Loucy (cell line): ENCODE measurements around the gene MCM3AP.

Source experiments
- H2AFZ ChIP-seq: fragments of 200-600 bp; sonication (generic); 2 replicates; pipeline ENCODE4 v1.6.0; 2016; ENCODE audit warnings: antibody characterized with exemption, mild to moderate bottlenecking, low read length, moderate library complexity
- H3F3A ChIP-seq: fragments of 200-600 bp; 2 replicates; pipeline ENCODE4 v1.6.0; 2016; ENCODE audit warnings: antibody characterized with exemption, low read depth, mild to moderate bottlenecking
- H3K27me3 ChIP-seq: fragments of 200-600 bp; sonication (generic); 2 replicates; pipeline ENCODE4 v1.6.1; 2014; ENCODE audit warnings: low read length, mild to moderate bottlenecking; ENCODE audit not compliant: insufficient read depth, poor library complexity, severe bottlenecking
- H3K36me3 ChIP-seq: fragments of 200-600 bp; sonication (generic); 2 replicates; pipeline ENCODE4 v1.6.1; 2016; ENCODE audit warnings: low read length; ENCODE audit not compliant: insufficient read depth
- H3K4me1 ChIP-seq: fragments of 200-600 bp; sonication (generic); 2 replicates; pipeline ENCODE4 v1.5.1; 2014; ENCODE audit warnings: low read length, mild to moderate bottlenecking; ENCODE audit not compliant: insufficient read depth, poor library complexity, severe bottlenecking
- H3K4me2 ChIP-seq: fragments of 200-600 bp; sonication (generic); 2 replicates; pipeline ENCODE4 v1.6.0; 2014; ENCODE audit warnings: antibody characterized with exemption, low read length, low read depth, mild to moderate bottlenecking; ENCODE audit not compliant: poor library complexity, severe bottlenecking
- H3K4me3 ChIP-seq: fragments of 200-600 bp; sonication (generic); 2 replicates; pipeline ENCODE4 v1.5.1; 2014; ENCODE audit warnings: low read length, mild to moderate bottlenecking, mixed read lengths; ENCODE audit not compliant: poor library complexity, severe bottlenecking
- H3K79me2 ChIP-seq: fragments of 200-600 bp; sonication (generic); 2 replicates; pipeline ENCODE4 v1.6.1; 2014; ENCODE audit warnings: low read length; ENCODE audit not compliant: insufficient read depth
- H3K9ac ChIP-seq: fragments of 200-600 bp; sonication (generic); 2 replicates; pipeline ENCODE4 v1.6.0; 2014; ENCODE audit warnings: mild to moderate bottlenecking, low read depth, low read length, moderate library complexity; ENCODE audit not compliant: poor library complexity, severe bottlenecking
- H3K9me2 ChIP-seq: fragments of 200-600 bp; sonication (generic); replicated peaks from 2 replicates; pipeline ENCODE4 v1.6.1; 2016; ENCODE audit warnings: low read depth, low read length, mixed read lengths
- H3K9me3 ChIP-seq: fragments of 200-600 bp; sonication (generic); 2 replicates; pipeline ENCODE4 v1.6.1; 2014; ENCODE audit warnings: mild to moderate bottlenecking, antibody characterized with exemption, low read length, low read depth; ENCODE audit not compliant: insufficient read depth
- H4K20me1 ChIP-seq: fragments of 200-600 bp; sonication (generic); 2 replicates; pipeline ENCODE4 v1.6.0; 2014; ENCODE audit warnings: antibody characterized with exemption, low read length, mild to moderate bottlenecking; ENCODE audit not compliant: insufficient read depth, poor library complexity, severe bottlenecking
- CTCF ChIP-seq: fragments of 200-600 bp; sonication (generic); conservative IDR thresholded peaks from 2 replicates; pipeline ENCODE4 v1.5.1; 2014; ENCODE audit warnings: mild to moderate bottlenecking, antibody characterized with exemption, low read length
- EZH2phosphoT487 ChIP-seq: fragments of 200-600 bp; IDR thresholded peaks from 2 replicates; pipeline ENCODE4 v1.6.1; 2018; ENCODE audit warnings: antibody characterized with exemption, mild to moderate bottlenecking, moderate library complexity, borderline replicate concordance

MCM3AP gene

GRCh38 chr21:46190491-46191131, 94.8 kb downstream of the MCM3AP start:
- Histone ChIP-seq H4K20me1 (no peaks in the 10 kb centered on the region), H3K9ac (no peak overlapping the region), H3K36me3 (peaks cover 54% of the 10 kb centered on the region; the same call in 1 of the 2 replicates), H3K9me3 (no peaks in the 10 kb centered on the region), H2AFZ (no peak overlapping the region), H3K79me2 (no peaks in the 10 kb centered on the region), H3K4me3 (no peak overlapping the region), H3K4me1 (peaks cover 2% of the 10 kb centered on the region), H3K27me3 (no peaks in the 10 kb centered on the region), H3F3A (no peaks in the 10 kb centered on the region), H3K9me2 (no peaks in the 10 kb centered on the region), H3K4me2 (no peak overlapping the region)
- no peak for TF ChIP-seq CTCF
- no peak for TF ChIP-seq EZH2phosphoT487

GRCh38 chr21:46189959-46190490, 95.4 kb downstream of the MCM3AP start:
- H3K4me3 ChIP-seq: no peak overlapping the region
- no peaks in the 10 kb centered on the region for H3K9me3 ChIP-seq
- peaks cover 49% of the 10 kb centered on the region; the same call in 1 of the 2 replicates for H3K36me3 ChIP-seq
- no peaks in the 10 kb centered on the region for H3K79me2 ChIP-seq
- H3K9ac ChIP-seq: no peak overlapping the region
- H3K27me3 ChIP-seq: no peaks in the 10 kb centered on the region
- no peaks in the 10 kb centered on the region for H4K20me1 ChIP-seq
- TF ChIP-seq CTCF (no peak), EZH2phosphoT487 (no peak)
- H3K9me2 ChIP-seq: no peaks in the 10 kb centered on the region
- H3K4me1 ChIP-seq: peaks cover 8% of the 10 kb centered on the region
- H3F3A ChIP-seq: no peaks in the 10 kb centered on the region
- no peak overlapping the region for H3K4me2 ChIP-seq
- no peak overlapping the region for H2AFZ ChIP-seq

DNA sequence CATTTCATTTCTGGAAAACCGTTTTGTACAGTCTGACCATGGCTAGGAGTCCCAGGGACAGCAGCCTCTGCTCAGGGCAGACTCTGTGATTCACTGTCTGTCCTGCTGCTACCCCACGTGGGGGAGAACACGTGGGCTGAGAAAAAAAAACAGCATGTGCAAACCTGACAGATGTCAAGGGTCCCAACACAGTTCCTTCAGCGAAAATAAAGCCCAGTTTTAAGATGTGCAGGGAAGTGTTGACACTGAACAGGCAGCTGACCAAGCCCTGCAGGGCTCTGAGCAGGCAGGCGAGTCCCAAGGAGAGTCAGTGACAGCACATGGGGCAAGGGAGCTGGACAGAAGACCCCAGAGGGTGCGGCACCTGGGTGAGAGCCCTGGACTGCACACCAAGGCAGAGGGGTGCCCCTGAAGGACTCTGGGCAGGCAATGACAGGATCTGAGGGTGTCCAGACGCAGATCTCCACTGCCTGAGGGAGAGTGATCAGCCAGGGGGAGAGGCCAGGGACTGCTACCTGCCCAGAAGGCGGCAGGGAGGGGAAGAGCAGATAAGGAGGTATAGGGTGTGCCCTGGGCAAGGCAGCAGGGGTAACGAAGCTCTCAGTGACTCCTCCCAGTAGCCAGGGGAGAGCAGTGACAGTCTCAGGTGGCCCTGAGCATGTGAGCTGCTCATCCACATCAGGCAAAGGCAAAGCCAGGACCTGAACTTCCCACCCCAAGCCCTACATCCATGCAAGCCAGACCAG, 96.0 kb downstream of the MCM3AP start:
- no peaks in the 10 kb centered on the region for H3K79me2 ChIP-seq
- H4K20me1 ChIP-seq: no peaks in the 10 kb centered on the region
- no peaks in the 10 kb centered on the region for H3K9me3 ChIP-seq
- no peaks in the 10 kb centered on the region for H3K9me2 ChIP-seq
- no peak overlapping the region for H2AFZ ChIP-seq
- H3K9ac ChIP-seq: no peak overlapping the region
- no peaks in the 10 kb centered on the region for H3F3A ChIP-seq
- H3K4me3 ChIP-seq: no peak overlapping the region
- no peaks in the 10 kb centered on the region for H3K27me3 ChIP-seq
- no peak overlapping the region for H3K4me2 ChIP-seq
- H3K36me3 ChIP-seq: peaks cover 42% of the 10 kb centered on the region; the same call in 1 of the 2 replicates
- no peak for TF ChIP-seq CTCF
- no peak for TF ChIP-seq EZH2phosphoT487
- peaks cover 13% of the 10 kb centered on the region for H3K4me1 ChIP-seq
